HG03103 (cell line): ENCODE data around the gene NR6A1.

Experiments used
- ATAC-seq: cut with Tn5 transposase; IDR thresholded peaks from one replicate; pipeline ENCODE4 v1.9.1; 2021; ENCODE audit warnings: low read depth; ENCODE audit not compliant: unreplicated experiment

Gene NR6A1

DNA sequence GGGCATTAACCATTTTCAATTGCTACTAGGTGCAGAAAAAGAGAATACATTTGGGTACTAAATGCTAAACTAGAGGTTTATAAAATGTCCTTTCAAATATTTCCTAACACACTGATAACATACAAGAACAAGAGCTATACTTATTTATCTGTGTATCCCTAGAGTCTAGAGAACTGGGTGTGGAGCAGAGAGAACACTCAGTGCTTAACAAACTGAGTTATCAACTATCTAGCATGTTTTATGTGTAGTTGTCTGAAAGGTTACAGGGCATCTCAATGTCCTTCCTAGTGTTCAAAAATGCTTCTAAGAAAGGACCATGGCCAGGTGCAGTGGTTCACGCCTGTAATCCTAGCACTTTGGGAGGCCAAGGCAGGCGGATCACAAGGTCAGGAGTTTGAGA is 40.3 kb downstream of the NR6A1 start:
- ATAC-seq: no peak

DNA sequence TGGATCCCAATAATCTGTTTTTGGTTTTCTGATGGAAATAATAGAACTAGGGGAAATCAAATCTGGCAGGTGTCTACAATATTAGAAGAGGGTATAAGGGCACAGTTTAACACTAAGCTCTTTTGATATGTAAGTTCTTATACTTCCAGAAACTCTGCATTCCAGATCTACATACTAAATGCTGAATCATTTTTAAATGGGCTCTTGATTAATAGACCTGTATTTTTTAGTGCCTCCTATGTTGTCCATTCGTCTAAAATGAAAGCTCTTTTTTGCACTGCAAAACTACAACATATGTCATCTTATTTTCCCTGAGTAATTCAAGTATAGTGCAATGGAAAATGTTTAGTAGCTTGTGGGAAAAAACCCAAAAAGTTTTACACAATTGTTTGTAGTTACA is 44.2 kb downstream of the NR6A1 start:
- ATAC-seq: no peak

DNA sequence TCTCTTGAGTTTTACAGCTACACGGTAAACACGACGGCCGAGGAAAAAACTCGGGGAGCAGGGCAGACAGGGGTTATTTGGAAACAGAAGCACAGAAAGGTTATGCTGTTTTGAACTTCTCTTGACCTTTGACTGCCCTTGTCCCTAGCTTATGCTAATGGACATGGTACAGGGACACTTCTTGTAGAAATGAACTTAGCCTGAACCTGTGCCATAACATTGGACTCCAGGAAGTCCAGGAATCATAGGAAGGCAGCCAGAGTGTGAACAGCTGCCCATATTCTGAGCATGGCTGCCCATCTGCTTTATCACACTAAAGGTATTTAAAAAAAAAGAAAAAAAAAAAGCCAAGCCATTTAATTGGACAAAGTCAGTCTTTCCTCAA is 46.1 kb downstream of the NR6A1 start:
- ATAC-seq: no peak

DNA sequence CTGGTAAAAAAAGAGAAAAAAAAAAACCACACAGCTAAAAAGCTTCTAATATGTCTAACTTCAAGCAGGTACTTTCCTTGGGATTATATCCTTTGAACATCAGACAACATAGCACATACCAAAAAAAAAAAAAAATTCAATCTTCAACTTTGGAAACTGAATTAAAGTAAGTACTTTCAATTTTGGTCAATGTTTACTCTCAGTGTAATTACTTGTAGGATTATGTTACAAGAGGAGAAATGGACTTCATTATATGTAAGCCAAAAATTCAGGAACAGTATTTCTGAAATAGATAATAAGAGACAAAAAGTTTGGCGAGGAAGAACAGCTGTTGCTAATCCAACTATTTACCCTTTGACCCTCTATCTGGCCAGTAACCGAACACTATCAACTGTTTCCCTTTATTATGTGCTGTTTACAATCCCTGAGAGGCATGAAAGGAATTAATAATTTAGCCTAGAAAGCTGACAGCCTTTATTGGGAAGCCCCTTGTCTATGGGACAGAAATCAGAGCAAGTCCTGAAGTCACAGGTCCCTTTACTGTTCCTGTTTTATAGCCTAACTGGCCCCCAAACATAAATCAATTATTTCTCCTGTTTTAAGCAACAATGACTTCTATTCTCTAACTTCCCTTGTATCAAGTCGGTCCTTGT is 46.6 kb downstream of the NR6A1 start:
- ATAC-seq: no peak

DNA sequence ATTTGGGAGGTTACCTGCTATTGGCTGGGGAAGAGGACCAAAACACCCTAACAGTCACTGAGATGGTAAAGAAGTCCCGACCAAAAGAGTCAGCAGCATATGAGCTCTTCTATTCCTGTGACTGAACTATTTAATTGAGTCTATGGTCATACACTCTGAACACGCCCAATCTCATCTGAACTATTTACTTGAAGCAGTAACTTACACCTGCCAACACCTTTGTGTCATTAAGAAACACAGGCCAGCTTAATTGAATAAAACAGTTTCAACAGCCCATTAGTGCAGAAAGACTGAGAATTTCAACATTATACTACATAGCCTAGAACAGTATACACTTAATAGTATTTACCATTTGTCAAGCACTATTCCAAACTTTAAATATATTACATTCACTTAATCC is 47.8 kb downstream of the NR6A1 start:
- ATAC-seq: no peak

DNA sequence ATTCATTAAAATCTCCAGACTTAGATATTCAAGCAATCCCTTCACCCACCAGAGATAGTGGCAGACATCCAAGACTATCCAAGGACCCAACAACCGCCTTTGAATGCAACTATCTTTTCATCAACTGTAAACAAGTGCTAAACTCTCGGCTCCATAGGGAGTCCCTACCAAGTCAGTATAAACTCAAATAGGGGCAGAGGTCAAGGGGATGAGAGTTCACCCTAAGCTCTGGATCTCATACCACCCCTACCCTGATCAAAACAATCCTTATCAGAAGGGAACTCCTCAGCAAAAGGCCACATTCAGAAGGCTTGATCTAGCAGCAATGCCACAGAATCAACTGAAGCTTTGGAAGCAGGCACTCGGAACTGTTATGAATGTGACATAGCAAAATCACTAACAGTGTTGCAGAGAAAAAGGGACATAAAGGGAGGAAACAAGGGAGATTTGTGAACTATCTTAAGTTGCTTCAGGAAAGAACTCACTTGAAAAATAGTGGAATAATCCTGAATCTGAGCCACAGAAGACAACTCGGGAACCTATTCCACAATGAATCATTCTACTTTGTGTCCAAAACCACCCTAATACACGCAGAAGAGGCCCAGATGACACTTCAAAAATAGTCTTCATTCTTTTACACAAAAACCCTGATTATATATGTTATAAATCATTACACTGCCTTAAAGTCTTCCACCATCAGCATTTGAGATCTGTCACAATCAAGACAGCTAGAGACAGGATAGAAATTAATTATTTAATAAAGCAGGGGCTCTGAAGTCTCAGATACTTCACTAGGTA is 49.8 kb downstream of the NR6A1 start:
- no peak for ATAC-seq

DNA sequence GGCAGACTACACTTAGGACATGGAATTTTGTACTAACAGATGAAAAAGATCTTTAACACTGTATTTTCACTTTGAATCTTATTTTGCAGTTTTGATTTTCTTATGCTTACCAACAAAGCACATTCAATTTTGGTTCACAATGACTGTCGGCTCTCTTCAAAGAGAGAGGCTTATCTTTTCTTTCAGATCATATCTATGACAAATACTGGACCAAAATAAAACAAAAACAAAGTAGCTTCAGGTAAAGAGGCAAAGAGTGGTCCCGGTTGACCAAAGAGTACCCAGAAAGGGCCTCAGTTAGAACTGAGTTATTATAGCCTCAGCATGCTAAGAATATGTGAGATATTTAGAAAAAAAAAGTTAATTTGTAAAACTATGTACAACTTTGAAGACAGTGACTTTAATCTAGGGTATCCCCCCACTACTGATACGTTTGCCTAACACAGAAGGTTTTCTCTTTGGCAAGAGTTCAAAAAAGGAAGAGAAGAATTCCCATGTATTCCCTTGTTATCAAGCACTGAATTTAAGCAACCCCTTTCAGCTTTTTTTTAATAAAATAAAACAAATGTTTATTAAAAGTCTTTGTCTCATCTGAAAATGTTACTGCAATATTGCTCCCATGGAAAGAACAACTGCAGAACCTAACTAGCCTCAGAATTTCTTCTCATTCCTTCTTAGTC is 50.5 kb downstream of the NR6A1 start:
- ATAC-seq: no peak

DNA sequence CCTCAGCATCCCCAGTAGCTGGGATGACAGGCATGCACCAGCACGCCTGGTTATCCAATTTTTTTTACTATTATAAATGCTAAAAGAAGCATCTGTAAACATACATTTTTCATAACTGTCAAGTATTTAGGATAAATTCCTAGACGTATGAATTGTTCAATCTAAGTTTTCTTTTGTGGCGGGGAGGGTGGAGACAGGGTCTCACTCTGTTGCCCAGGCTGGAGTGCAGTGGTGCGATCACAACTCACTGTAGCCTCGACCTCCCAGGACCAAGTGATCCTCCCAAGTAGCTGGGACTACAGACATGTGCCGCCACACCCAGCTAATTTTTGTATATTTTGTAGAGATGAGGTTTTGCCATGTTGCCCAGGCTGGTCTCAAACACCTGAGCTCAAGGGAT is 52.2 kb downstream of the NR6A1 start:
- ATAC-seq: no peak

DNA sequence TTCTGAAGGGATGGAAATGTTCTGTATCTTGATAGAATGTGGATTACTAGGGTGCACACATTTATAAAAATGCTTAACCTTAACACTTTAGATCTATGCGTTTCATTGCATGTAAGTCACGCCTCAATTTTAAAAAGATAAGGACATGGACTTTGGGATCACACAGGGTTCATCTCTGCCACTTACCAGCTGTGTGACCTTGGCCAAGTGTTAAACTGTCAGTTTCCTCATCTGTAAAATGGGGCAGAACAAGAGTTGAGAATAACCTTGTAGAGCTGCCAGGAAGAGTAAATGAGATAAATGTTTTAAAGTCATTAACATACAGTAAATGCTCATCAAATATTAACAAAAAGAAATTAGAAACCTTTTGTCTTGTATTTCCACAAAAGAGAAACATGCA is 53.5 kb downstream of the NR6A1 start:
- ATAC-seq: no peak

DNA sequence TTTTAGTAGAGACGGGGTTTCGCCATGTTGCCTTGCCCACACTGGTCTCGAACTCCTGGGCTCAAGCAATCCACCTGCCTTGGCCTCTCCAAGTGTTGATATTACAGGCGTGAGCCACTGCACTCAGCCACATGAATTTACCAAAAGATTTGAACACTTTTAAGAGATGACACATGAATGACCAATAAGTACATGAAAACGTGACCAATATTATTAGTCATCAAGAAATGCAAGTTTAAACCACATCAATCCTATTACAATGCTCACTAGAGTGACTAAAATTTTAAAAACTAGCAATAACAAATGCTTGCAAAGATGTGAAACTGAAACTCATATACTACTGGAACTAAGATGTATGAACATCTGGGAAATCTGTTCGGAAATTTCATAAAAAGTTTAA is 54.3 kb downstream of the NR6A1 start:
- no peak for ATAC-seq

DNA sequence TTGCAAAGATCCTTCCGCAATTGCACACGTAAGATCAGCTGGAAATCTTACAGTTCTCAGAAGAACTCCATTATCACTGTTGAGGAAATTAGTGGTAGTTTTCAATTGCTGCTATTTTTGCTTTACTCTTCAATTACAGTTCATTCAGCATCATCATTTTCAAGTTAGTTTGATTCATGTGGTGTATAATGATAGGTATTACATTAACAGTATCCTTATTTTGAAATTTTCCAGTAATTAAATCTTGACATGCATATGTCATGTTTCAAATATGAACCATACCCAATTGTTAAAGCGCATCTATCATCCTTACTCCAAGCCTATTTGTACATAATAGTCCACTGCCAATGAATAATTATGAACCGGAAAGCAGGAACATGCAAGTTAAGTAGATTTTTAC is 60.3 kb downstream of the NR6A1 start:
- ATAC-seq: no peak

DNA sequence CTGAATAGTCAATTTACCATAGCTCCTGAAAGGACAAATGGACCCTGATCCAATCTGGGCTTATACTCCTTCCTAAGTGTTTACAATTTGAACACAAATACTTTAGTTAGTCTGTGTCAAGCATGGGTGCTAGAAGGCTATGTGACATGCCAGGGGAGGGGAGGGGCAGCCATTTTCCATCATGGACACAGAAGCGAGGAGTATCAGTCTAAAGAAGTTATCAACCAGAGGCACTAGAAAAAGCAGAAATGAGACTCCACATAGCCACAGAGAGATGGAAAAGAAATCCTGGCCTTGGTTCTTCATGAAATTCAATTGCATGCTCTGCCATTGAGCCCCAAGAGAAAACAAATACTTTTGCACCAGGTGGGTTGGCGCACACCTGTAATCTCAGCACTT is 61.8 kb downstream of the NR6A1 start:
- no peak for ATAC-seq

DNA sequence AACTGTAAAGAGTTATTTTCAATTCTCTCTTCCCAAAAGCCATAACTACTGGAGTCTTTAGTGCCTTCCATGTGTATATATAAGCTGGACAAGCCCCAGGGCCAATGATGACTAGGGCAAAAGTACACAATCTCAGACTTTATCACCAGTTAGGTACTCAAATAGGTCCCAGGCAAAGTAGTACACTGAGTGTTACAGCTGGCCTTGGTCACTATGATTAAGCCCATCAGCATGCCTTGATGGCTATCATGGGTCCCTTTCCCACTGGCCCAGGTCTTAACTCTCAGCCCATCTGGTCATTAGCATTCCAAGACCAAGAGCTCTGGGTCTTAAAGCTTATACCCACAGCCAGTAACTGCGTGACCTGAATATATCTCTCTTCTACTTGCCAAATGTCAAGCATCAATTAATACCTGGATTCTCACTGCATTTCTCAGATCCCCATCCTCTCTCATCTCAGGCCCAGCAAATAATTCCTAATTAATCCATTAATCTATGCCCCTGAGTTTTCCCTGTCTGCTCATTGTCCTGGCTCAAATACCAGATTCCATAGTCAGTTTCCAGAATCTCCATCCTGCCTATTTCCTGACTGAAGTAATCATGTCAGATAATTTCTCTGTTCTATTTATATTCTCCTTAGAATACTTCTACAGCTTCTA is 62.3 kb downstream of the NR6A1 start:
- ATAC-seq: no peak

DNA sequence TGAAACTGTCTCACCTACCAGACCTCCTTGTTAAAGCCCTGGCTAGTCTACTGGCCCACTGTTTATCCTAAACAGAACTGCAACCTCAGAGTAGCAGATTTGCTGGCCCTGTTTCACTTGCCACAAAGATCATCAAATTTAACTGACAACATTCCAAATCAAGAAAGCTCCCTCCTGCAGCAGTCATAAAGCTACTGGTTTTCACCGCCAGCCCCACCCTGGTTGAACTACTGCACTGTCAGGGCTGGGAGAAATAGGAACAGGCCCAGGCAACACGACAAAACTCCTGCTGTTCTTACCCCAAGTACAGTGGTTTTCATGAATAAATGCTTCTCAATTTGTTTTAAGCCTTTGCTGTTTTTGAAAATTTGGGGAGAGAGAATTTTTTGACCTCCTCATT is 63.0 kb downstream of the NR6A1 start:
- no peak for ATAC-seq

DNA sequence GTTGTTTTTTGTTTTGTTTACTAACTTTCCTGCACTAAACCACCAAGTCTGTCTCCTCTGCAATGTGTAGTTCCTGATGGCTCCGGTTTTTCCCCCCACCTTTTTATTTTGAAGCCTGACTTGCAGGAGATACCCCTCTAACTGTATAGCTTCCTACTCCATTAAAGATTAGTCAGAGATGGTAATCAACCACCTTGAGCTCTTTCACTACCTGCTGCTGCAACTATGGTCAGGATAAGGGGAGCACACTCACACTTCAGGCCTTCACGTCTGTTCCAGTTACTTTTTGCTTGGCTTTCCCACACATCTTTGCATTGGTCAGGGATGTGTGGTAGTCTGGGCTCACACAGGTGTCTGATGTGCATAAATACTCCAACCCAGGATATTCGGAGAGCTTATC is 63.4 kb downstream of the NR6A1 start:
- no peak for ATAC-seq

DNA sequence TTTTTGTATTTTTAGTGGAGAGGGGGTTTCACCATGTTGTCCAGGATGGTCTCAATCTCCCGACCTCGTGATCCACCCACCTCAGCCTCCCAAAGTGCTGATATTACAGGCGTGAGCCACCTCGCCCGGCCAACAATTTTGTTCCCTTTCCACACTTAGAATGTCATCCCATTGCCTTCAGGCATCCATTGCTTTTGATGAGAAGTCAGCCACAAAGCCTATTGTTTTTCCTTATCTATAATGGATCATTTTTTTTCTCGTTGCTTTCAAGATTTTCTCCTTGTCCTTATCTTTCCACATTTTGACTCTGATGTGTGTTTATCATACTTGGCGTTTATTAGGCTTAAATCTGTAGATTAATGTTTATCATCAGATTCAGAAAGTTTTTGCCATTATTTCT is 64.4 kb downstream of the NR6A1 start:
- ATAC-seq: no peak

DNA sequence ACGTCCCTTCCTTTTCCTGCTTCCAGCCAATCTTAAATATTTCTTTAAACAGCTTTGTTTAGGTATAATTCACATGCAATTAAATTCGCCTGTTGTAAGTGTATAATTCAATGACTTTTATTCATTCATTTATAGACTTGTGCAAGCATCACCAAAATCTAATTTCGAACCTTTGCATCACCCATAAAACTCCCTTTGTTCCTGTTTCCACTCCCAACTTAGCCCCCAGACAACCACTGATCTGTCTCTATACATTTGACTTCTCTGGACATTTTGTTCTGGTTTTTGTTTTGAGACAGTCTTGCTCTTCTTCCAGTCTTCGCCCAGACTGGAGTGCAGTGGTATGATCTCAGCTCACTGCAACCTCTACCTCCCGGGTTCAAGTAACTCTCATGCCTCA is 71.5 kb downstream of the NR6A1 start:
- no peak for ATAC-seq

DNA sequence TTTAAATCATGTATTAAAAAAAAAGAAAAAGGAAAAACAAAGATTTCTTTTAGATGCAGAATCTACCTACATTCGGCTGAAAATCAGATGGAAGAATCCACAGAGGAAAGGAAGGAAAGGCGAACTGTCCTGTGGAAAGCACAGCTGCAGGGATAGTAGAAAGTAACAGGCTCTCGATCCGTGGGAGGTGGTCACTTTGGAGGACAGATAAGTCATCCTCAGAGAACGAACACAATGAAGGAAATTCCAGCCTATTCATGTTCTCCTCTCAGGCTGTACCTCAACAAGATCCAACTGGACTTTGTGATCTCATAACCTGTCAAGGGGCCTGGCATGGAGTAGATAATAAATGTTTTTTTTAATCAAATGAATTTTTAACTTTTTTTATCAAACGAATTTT is 72.8 kb downstream of the NR6A1 start:
- no peak for ATAC-seq

DNA sequence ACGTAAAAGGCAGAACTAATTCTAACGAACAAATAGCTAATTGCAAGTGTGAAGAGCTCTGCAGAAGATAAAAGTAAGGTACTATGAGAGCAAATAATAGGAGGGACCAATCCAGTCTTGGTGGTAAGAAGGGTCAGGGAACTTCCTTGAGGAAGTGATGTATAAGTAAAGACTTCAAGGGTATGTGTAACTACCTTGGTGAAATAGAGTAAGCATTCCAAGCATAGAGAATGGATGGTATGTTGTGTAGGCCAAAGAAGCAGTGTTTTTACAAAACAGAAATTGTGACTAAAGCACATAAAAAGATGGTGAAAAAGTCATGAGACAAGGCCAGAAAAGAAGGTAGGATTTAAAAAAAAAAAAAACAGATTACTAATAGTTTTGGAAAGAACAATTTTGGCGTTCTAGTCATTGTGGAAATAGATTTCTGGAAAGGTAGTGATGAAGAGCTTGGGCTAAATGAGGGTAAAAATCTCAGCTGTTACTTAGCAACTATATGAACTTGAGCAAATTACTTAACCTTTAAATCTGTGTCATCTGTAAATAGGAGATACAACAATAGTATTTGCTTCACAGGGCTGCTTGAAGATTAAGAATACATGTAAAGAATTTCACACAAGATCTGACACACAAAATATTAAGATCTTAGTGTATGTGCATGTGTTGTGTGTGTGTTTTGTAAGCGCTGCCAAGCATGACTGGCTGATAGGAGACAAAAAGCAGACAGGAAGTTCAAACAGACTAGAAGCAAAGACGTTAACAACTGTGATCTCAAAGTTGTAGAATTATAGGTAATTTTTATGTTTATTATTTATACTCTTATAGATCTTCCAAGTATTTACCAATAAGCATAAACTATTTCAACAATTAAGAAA is 73.5 kb downstream of the NR6A1 start:
- no peak for ATAC-seq

DNA sequence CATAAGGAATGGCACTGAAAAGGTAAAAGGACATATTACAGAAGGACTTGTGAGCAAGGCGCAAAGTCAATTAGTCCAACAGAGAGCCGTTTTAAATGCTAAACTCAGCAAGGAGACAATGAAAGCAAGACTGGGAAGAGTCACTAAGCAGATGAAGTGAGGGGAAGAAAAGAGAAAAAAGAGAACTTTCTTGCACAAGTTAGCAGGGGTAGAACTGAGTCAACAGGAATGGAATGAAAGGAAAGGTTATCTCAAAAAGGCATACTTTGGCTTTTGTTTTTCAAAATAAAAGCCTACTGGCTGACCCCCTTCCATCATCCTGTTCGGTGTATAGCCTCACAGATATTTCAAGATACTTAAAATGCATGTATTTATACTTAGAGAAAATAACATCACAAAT is 75.0 kb downstream of the NR6A1 start:
- no peak for ATAC-seq
